Measurements from ENCODE around the gene DHX9. TPM values are rescaled to one million over a fixed set of nuclear protein-coding genes. Genes with fewer than 3 reads are reported as not detected.

DHX9 gene
- polyA plus RNA-seq, 2 donors = 38.6 to 70.5 TPM

GRCh38 chr1:182909578-182909977, 70.4 kb downstream of the DHX9 start:
- no peaks in the 10 kb centered on the region for H3K9me3 ChIP-seq (ENCODE audit: control insufficient read depth in 2 of 2, insufficient read depth in 1 of 2, low read depth in 1 of 2, low read length in 1 of 2)
- H3K27ac ChIP-seq (ENCODE audit: low read depth in 2 of 2, low read length in 1 of 2) = no peak overlapping the region
- H3K4me3 ChIP-seq (ENCODE audit: low read depth in 1 of 2, low read length in 2 of 2) = no peak overlapping the region
- H3K4me1 ChIP-seq (ENCODE audit: control insufficient read depth in 2 of 2, insufficient read depth in 2 of 2, low read length in 1 of 2) = no peaks in the 10 kb centered on the region
- 67 to 68% methylated on average over 4 of the region's 4 CpGs for WGBS, 2 donors
- no peaks in the 10 kb centered on the region for H3K27me3 ChIP-seq (ENCODE audit: control insufficient read depth in 1 of 2, insufficient read depth in 2 of 2, low read length in 2 of 2)
- no peaks in the 10 kb centered on the region for H3K36me3 ChIP-seq (ENCODE audit: control insufficient read depth in 2 of 2, insufficient read depth in 2 of 2, low read length in 1 of 2)

- Histone ChIP-seq H3K27me3 (ENCODE audit: control insufficient read depth in 1 of 2, insufficient read depth in 2 of 2, low read length in 2 of 2) (no peaks in the 10 kb centered on the region), H3K4me3 (ENCODE audit: low read depth in 1 of 2, low read length in 2 of 2) (no peak overlapping the region), H3K9me3 (ENCODE audit: control insufficient read depth in 2 of 2, insufficient read depth in 1 of 2, low read depth in 1 of 2, low read length in 1 of 2) (no peaks in the 10 kb centered on the region), H3K27ac (ENCODE audit: low read depth in 2 of 2, low read length in 1 of 2) (no peak overlapping the region), H3K36me3 (ENCODE audit: control insufficient read depth in 2 of 2, insufficient read depth in 2 of 2, low read length in 1 of 2) (no peaks in the 10 kb centered on the region), H3K4me1 (ENCODE audit: control insufficient read depth in 2 of 2, insufficient read depth in 2 of 2, low read length in 1 of 2) (no peaks in the 10 kb centered on the region)
- 100% methylated on average over 1 of the region's 1 CpG for WGBS, 2 donors
These were observed 71.0 kb downstream of the DHX9 start for GRCh38 chr1:182910143-182910542.

- H3K27ac ChIP-seq (ENCODE audit: low read depth in 2 of 2, low read length in 1 of 2) = no peak overlapping the region
- no peak overlapping the region for H3K4me3 ChIP-seq (ENCODE audit: low read depth in 1 of 2, low read length in 2 of 2)
- H3K9me3 ChIP-seq (ENCODE audit: control insufficient read depth in 2 of 2, insufficient read depth in 1 of 2, low read depth in 1 of 2, low read length in 1 of 2) = no peaks in the 10 kb centered on the region
- no peaks in the 10 kb centered on the region for H3K36me3 ChIP-seq (ENCODE audit: control insufficient read depth in 2 of 2, insufficient read depth in 2 of 2, low read length in 1 of 2)
- H3K4me1 ChIP-seq (ENCODE audit: control insufficient read depth in 2 of 2, insufficient read depth in 2 of 2, low read length in 1 of 2) = no peaks in the 10 kb centered on the region
- H3K27me3 ChIP-seq (ENCODE audit: control insufficient read depth in 1 of 2, insufficient read depth in 2 of 2, low read length in 2 of 2) = no peaks in the 10 kb centered on the region
- WGBS, 2 donors = 96% methylated on average over 3 of the region's 3 CpGs
These were observed 74.3 kb downstream of the DHX9 start for GRCh38 chr1:182913401-182913800.

GRCh38 chr1:182917378-182917777, 78.2 kb downstream of the DHX9 start:
- Histone ChIP-seq H3K4me1 (ENCODE audit: control insufficient read depth in 2 of 2, insufficient read depth in 2 of 2, low read length in 1 of 2) (no peaks in the 10 kb centered on the region), H3K36me3 (ENCODE audit: control insufficient read depth in 2 of 2, insufficient read depth in 2 of 2, low read length in 1 of 2) (no peaks in the 10 kb centered on the region), H3K27ac (ENCODE audit: low read depth in 2 of 2, low read length in 1 of 2) (no peak overlapping the region), H3K9me3 (ENCODE audit: control insufficient read depth in 2 of 2, insufficient read depth in 1 of 2, low read depth in 1 of 2, low read length in 1 of 2) (no peaks in the 10 kb centered on the region), H3K27me3 (ENCODE audit: control insufficient read depth in 1 of 2, insufficient read depth in 2 of 2, low read length in 2 of 2) (no peaks in the 10 kb centered on the region), H3K4me3 (ENCODE audit: low read depth in 1 of 2, low read length in 2 of 2) (no peak overlapping the region)
- WGBS, 2 donors = 64 to 68% methylated on average over 3 of the region's 3 CpGs

- H3K36me3 ChIP-seq (ENCODE audit: control insufficient read depth in 2 of 2, insufficient read depth in 2 of 2, low read length in 1 of 2) = no peaks in the 10 kb centered on the region
- H3K4me1 ChIP-seq (ENCODE audit: control insufficient read depth in 2 of 2, insufficient read depth in 2 of 2, low read length in 1 of 2) = no peaks in the 10 kb centered on the region
- WGBS, 2 donors = 72 to 90% methylated on average over 1 of the region's 1 CpG
- H3K9me3 ChIP-seq (ENCODE audit: control insufficient read depth in 2 of 2, insufficient read depth in 1 of 2, low read depth in 1 of 2, low read length in 1 of 2) = no peaks in the 10 kb centered on the region
- no peaks in the 10 kb centered on the region for H3K27me3 ChIP-seq (ENCODE audit: control insufficient read depth in 1 of 2, insufficient read depth in 2 of 2, low read length in 2 of 2)
- H3K4me3 ChIP-seq (ENCODE audit: low read depth in 1 of 2, low read length in 2 of 2) = no peak overlapping the region
- no peak overlapping the region for H3K27ac ChIP-seq (ENCODE audit: low read depth in 2 of 2, low read length in 1 of 2)
These were observed 86.5 kb downstream of the DHX9 start for GRCh38 chr1:182925661-182926060.

- H3K27ac ChIP-seq (ENCODE audit: low read depth in 2 of 2, low read length in 1 of 2) = no peak overlapping the region
- H3K4me3 ChIP-seq (ENCODE audit: low read depth in 1 of 2, low read length in 2 of 2) = no peak overlapping the region
- WGBS, 2 donors = 87 to 92% methylated on average over 1 of the region's 1 CpG
These were observed 88.7 kb downstream of the DHX9 start for GRCh38 chr1:182927693-182928433.

GRCh38 chr1:182930985-182931384, 91.8 kb downstream of the DHX9 start:
- Histone ChIP-seq H3K9me3 (ENCODE audit: control insufficient read depth in 2 of 2, insufficient read depth in 1 of 2, low read depth in 1 of 2, low read length in 1 of 2) (no peaks in the 10 kb centered on the region), H3K4me1 (ENCODE audit: control insufficient read depth in 2 of 2, insufficient read depth in 2 of 2, low read length in 1 of 2) (no peaks in the 10 kb centered on the region), H3K4me3 (ENCODE audit: low read depth in 1 of 2, low read length in 2 of 2) (no peak overlapping the region), H3K27ac (ENCODE audit: low read depth in 2 of 2, low read length in 1 of 2) (no peak overlapping the region), H3K36me3 (ENCODE audit: control insufficient read depth in 2 of 2, insufficient read depth in 2 of 2, low read length in 1 of 2) (no peaks in the 10 kb centered on the region), H3K27me3 (ENCODE audit: control insufficient read depth in 1 of 2, insufficient read depth in 2 of 2, low read length in 2 of 2) (no peaks in the 10 kb centered on the region)
- 67 to 75% methylated on average over 1 of the region's 1 CpG for WGBS, 2 donors

More at GRCh38 chr1:182927693-182928433, 88.7 kb downstream of the DHX9 start:
- no peaks in the 10 kb centered on the region for H3K4me1 ChIP-seq (ENCODE audit: control insufficient read depth in 2 of 2, insufficient read depth in 2 of 2, low read length in 1 of 2)
- no peaks in the 10 kb centered on the region for H3K27me3 ChIP-seq (ENCODE audit: control insufficient read depth in 1 of 2, insufficient read depth in 2 of 2, low read length in 2 of 2)
- no peaks in the 10 kb centered on the region for H3K9me3 ChIP-seq (ENCODE audit: control insufficient read depth in 2 of 2, insufficient read depth in 1 of 2, low read depth in 1 of 2, low read length in 1 of 2)
- H3K36me3 ChIP-seq (ENCODE audit: control insufficient read depth in 2 of 2, insufficient read depth in 2 of 2, low read length in 1 of 2) = no peaks in the 10 kb centered on the region

- Histone ChIP-seq H3K9me3 (ENCODE audit: control insufficient read depth in 2 of 2, insufficient read depth in 1 of 2, low read depth in 1 of 2, low read length in 1 of 2) (no peaks in the 10 kb centered on the region), H3K27ac (ENCODE audit: low read depth in 2 of 2, low read length in 1 of 2) (no peak overlapping the region), H3K4me3 (ENCODE audit: low read depth in 1 of 2, low read length in 2 of 2) (no peak overlapping the region), H3K36me3 (ENCODE audit: control insufficient read depth in 2 of 2, insufficient read depth in 2 of 2, low read length in 1 of 2) (no peaks in the 10 kb centered on the region), H3K27me3 (ENCODE audit: control insufficient read depth in 1 of 2, insufficient read depth in 2 of 2, low read length in 2 of 2) (peaks cover 0 to 3% of the 10 kb centered on the region in 2 donors), H3K4me1 (ENCODE audit: control insufficient read depth in 2 of 2, insufficient read depth in 2 of 2, low read length in 1 of 2) (no peaks in the 10 kb centered on the region)
These were observed 96.6 kb downstream of the DHX9 start for GRCh38 chr1:182935716-182936115.

Data from esophagus (tissue), 2 donors.